Right lobe of liver (tissue), 4 donors: ENCODE data around the gene USP22.

Experiments
- POLR2A ChIP-seq: fragments of 450-650 bp; IDR thresholded peaks from one replicate; pipeline ENCODE4 v1.6.1; 2017; ENCODE audit warnings: antibody characterized with exemption, mild to moderate bottlenecking
- TF ChIP-seq, protein P1 (sequence below), 4 donors: fragments of 200-600 bp in 3 of 4; fragments of 450-650 bp in 1 of 4; IDR thresholded peaks; one replicate each; pipeline versions ENCODE4 v1.5.1 to v1.8.0; 2016 to 2022; ENCODE audit warnings: antibody characterized with exemption in 4 of 4, mild to moderate bottlenecking in 2 of 4
- donor health status: DM: no; HTN: no; CAD: no.
- donor health status: DM: no; HTN: no; CAD: no.
- donor health status: DM: no; HTN: yes; CAD: no.

GRCh38 chr17:21089145-21089544, 46.3 kb upstream of the USP22 start:
- TF ChIP-seq, protein P1, sequence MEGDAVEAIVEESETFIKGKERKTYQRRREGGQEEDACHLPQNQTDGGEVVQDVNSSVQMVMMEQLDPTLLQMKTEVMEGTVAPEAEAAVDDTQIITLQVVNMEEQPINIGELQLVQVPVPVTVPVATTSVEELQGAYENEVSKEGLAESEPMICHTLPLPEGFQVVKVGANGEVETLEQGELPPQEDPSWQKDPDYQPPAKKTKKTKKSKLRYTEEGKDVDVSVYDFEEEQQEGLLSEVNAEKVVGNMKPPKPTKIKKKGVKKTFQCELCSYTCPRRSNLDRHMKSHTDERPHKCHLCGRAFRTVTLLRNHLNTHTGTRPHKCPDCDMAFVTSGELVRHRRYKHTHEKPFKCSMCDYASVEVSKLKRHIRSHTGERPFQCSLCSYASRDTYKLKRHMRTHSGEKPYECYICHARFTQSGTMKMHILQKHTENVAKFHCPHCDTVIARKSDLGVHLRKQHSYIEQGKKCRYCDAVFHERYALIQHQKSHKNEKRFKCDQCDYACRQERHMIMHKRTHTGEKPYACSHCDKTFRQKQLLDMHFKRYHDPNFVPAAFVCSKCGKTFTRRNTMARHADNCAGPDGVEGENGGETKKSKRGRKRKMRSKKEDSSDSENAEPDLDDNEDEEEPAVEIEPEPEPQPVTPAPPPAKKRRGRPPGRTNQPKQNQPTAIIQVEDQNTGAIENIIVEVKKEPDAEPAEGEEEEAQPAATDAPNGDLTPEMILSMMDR (IDR thresholded peaks at IDR 0.05): no peak
- TF ChIP-seq POLR2A: no peak
